Measurements from ENCODE around the gene ARMC3. TPM values are rescaled to one million over a fixed set of nuclear protein-coding genes. Genes with fewer than 3 reads are reported as not detected.

The ARMC3 gene
- total and polyA plus RNA-seq, 2 experiments from 2014 or later: 0.24 TPM; not detected in 1

- H3K79me2 ChIP-seq (replicated peaks; ENCODE audit: insufficient read depth): no peaks in the 10 kb centered on the region
- no peaks in the 10 kb centered on the region for H3K27me3 ChIP-seq (ENCODE audit: insufficient read depth)
- Mint-ChIP-seq H3K27me3 (ENCODE audit: insufficient read depth, low read depth, poor library complexity) (no peaks in the 10 kb centered on the region), H3K4me3 (no peak overlapping the region), H3K36me3 (ENCODE audit: low read depth) (no peaks in the 10 kb centered on the region), H3K27ac (no peak overlapping the region), H3K4me1 (peaks cover 10% of the 10 kb centered on the region), H3K9me3 (no peaks in the 10 kb centered on the region)
- no peak for TF ChIP-seq ETS1 (IDR thresholded peaks at IDR 0.05)
- TF ChIP-seq CTCF (conservative IDR thresholded peaks at IDR 0.05; ENCODE audit: low read depth in 2 of 2): no peak
- no peak for TF ChIP-seq EZH2phosphoT487 (IDR thresholded peaks at IDR 0.05; ENCODE audit: unreplicated experiment)
- TF ChIP-seq ZNF462 (CRISPR knock-in tag; IDR thresholded peaks at IDR 0.05): no peak
- no peak for TF ChIP-seq REST (IDR thresholded peaks at IDR 0.05; ENCODE audit: unreplicated experiment)
- no peak for TF ChIP-seq ZNF114 (CRISPR knock-in tag; IDR thresholded peaks at IDR 0.05)
- TF ChIP-seq POLR2AphosphoS5 (IDR thresholded peaks at IDR 0.05; ENCODE audit: low read depth): no peak
- no peak for TF ChIP-seq ZNF331 (CRISPR knock-in tag; IDR thresholded peaks at IDR 0.05; ENCODE audit: low read depth)
- TF ChIP-seq EZH2 (IDR thresholded peaks at IDR 0.05; ENCODE audit: low read depth, unreplicated experiment): no peak
- TF ChIP-seq STAT1 (IDR thresholded peaks at IDR 0.05; ENCODE audit: unreplicated experiment): no peak
- no peak for TF ChIP-seq NANOG (IDR thresholded peaks at IDR 0.05; ENCODE audit: borderline replicate concordance)
- no peak for TF ChIP-seq JUNB (IDR thresholded peaks at IDR 0.05; ENCODE audit: unreplicated experiment)
- TF ChIP-seq CREB1 (CRISPR knock-in tag; IDR thresholded peaks at IDR 0.05; ENCODE audit: low read depth): no peak
- no peak for DNase-seq (ENCODE audit: low spot score)
- 0 out of 2 replicates have a peak overlapping the region, but pooled peaks have one; percentile 2 for H3K4me2 ChIP-seq
- H3K4me3 ChIP-seq: no peak overlapping the region
- no peaks in the 10 kb centered on the region for H3K9me2 ChIP-seq (ENCODE audit: insufficient read depth)
- H4K20me1 ChIP-seq (replicated peaks; ENCODE audit: insufficient read depth): no peaks in the 10 kb centered on the region
- no peak overlapping the region for H3K27ac ChIP-seq (ENCODE audit: low read depth)
- H3F3A ChIP-seq (replicated peaks; ENCODE audit: low read depth): no peaks in the 10 kb centered on the region
- H2AFZ ChIP-seq: no peak overlapping the region
- peaks cover 17% of the 10 kb centered on the region for H3K4me1 ChIP-seq (ENCODE audit: insufficient read depth)
- no peak for ATAC-seq
- H3K36me3 ChIP-seq (ENCODE audit: insufficient read depth): no peaks in the 10 kb centered on the region
Measured at GRCh38 chr10:22978918-22979317, 51.1 kb downstream of the ARMC3 start.

All from GM23338 (cell line).